ENCODE data around the gene ZDHHC6.
"Not testable (repeated sequence)": the region's sequence is repeated elsewhere in the genome, so short reads cannot be mapped to it uniquely, and the experiment has no call there.

ZDHHC6 gene

GRCh38 chr10:112446055-112446854 lies 459 bp downstream of the ZDHHC6 start:
- DNase-seq (ENCODE audit: low read depth) = no peak

GRCh38 chr10:112442063-112442462 lies 4.7 kb downstream of the ZDHHC6 start:
- DNase-seq (ENCODE audit: low read depth) = no peak

GRCh38 chr10:112441520-112441919 lies 5.2 kb downstream of the ZDHHC6 start:
- DNase-seq (ENCODE audit: low read depth) = no peak

GRCh38 chr10:112438356-112438755 lies 8.4 kb downstream of the ZDHHC6 start:
- no peak for DNase-seq (ENCODE audit: low read depth)

GRCh38 chr10:112434988-112435619 lies 11.6 kb downstream of the ZDHHC6 start:
- no peak for DNase-seq (ENCODE audit: low read depth)

- no peak for DNase-seq (ENCODE audit: low read depth)
Measured at GRCh38 chr10:112433136-112433535, 13.6 kb downstream of the ZDHHC6 start.

GRCh38 chr10:112429654-112430230 lies 17.0 kb downstream of the ZDHHC6 start:
- no peak for DNase-seq (ENCODE audit: low read depth)

GRCh38 chr10:112429147-112429546 lies 17.6 kb downstream of the ZDHHC6 start:
- no peak for DNase-seq (ENCODE audit: low read depth)

GRCh38 chr10:112426111-112426510 lies 20.6 kb downstream of the ZDHHC6 start:
- DNase-seq (ENCODE audit: low read depth) = no peak

- DNase-seq (ENCODE audit: low read depth) = no peak
Measured at GRCh38 chr10:112424651-112425050, 22.1 kb downstream of the ZDHHC6 start.

- DNase-seq (ENCODE audit: low read depth) = no peak
Measured at GRCh38 chr10:112421731-112422130, 25.0 kb downstream of the ZDHHC6 start.

- no peak for DNase-seq (ENCODE audit: low read depth)
Measured at GRCh38 chr10:112412696-112413095, 34.0 kb downstream of the ZDHHC6 start.

GRCh38 chr10:112409755-112410154 lies 37.0 kb downstream of the ZDHHC6 start:
- DNase-seq (ENCODE audit: low read depth) = no peak

- DNase-seq (ENCODE audit: low read depth) = no peak
Measured at GRCh38 chr10:112409299-112409698, 37.4 kb downstream of the ZDHHC6 start.

- no peak for DNase-seq (ENCODE audit: low read depth)
Measured at GRCh38 chr10:112407696-112408095, 39.0 kb downstream of the ZDHHC6 start.

GRCh38 chr10:112406806-112407205 lies 39.9 kb downstream of the ZDHHC6 start:
- not testable (repeated sequence) for DNase-seq (ENCODE audit: low read depth)

GRCh38 chr10:112404617-112405016 lies 42.1 kb downstream of the ZDHHC6 start:
- no peak for DNase-seq (ENCODE audit: low read depth)

- no peak for DNase-seq (ENCODE audit: low read depth)
Measured at GRCh38 chr10:112402917-112403316, 43.8 kb downstream of the ZDHHC6 start.

GRCh38 chr10:112397592-112397991 lies 49.1 kb downstream of the ZDHHC6 start:
- DNase-seq (ENCODE audit: low read depth) = no peak

- no peak for DNase-seq (ENCODE audit: low read depth)
Measured at GRCh38 chr10:112395809-112396530, 50.7 kb downstream of the ZDHHC6 start.

GRCh38 chr10:112394475-112394875 lies 52.2 kb downstream of the ZDHHC6 start:
- no peak for DNase-seq (ENCODE audit: low read depth)

- DNase-seq (ENCODE audit: low read depth) = no peak
Measured at GRCh38 chr10:112393827-112394226, 52.9 kb downstream of the ZDHHC6 start.

- no peak for DNase-seq (ENCODE audit: low read depth)
Measured at GRCh38 chr10:112393341-112393740, 53.4 kb downstream of the ZDHHC6 start.

All from stimulated activated CD8-positive, alpha-beta memory T cell treated with anti-CD3 and anti-CD28 coated beads, Interleukin-7, amount 100 ng/mL, for 24 hours (primary cell).